Activated gamma-delta T cell (primary cell): ENCODE results near the gene ABHD10.

Experiments used
- DNase-seq: peaks from one replicate; lab custom pipeline; 2025; lab: John Stamatoyannopoulos, UW
- total RNA-seq, 2 donors: gene quantifications; one replicate each; lab custom pipeline; 2026; lab: John Stamatoyannopoulos, UW

The ABHD10 gene
- total RNA-seq, result 40.0 to 40.6 reads per million in 2 donors

DNA sequence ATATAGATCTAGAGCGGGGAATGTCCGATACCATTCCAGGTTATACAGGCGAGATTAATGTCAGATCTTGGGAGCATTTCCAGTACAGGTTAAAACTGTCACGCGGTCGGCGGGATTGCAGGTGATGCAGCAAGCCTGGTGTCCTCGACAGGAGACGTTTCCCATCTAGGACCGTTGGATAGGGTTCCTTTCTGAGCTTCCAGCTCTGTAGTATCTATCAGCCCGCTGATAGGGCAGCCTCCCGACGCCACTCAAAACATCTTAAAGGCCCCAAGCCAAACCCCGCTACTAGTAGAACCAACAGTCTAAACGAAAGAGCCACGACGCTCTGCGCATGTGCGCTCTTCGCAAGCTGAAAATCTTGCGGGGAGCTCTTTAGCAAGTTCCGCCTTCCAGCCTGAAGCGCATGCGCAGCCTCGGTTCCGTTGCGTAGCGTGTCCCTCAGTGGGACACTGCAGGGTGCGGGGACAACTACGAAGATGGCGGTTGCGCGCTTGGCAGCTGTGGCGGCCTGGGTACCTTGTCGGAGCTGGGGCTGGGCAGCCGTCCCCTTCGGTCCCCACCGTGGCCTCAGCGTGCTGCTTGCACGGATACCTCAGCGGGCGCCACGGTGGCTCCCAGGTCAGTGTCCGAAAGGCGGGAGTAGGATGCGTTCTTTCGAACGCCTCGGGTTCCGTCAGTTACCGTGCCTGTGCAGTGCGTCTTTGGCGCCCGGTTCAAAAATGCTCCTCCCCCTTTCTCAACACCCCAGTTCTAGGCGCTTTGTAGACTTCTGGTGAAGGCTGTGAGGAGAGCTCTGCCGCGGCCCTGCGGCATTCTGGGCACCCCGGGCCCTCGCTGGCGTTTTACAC, at the start of gene ABHD10:
TSS of gene ABHD10 (plus strand) at position 444 of the 851 bp plus-strand sequence. CDS start at position 480, 36 bp downstream.
- DNase-seq, result peak; percentile 88

DNA sequence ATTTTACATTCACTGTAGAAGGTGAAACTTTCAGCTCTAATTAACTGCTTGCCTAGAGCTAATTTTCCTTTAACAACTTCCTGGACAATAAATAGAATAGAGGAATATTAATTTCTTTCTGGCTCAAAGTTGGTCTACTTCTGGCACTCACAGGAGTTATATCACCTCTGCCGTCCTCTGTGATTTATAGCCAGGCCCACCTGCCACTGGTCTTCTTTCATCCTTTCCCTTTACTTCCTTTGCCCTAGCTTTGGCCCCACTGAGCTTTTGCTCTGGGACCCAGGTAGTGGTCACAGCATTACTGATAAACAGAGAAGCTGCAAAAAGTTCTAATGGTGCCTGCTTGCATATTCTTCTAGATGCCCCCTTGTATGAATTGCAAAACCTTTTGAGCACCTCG, 49.3 kb upstream of the ABHD10 start:
- DNase-seq, result no peak

DNA sequence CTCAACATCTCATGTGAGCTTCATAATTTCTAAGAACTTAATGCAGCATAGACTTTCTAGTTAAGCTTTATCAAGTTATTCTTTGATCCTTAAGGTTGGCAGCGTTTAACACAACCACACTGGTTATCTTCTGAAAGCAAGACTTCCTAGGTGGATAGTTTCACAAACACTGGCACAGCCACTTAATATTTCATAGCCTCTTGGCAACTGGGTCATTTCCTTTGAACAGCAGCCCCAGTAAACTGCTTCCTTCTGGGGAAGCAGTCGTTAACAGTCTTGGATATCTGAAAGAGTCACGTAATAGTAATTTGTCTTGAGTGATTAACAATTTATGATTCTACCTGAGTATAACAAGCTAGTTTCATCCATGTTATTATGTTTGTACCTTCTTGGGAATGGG, 45.9 kb upstream of the ABHD10 start:
- no peak for DNase-seq

DNA sequence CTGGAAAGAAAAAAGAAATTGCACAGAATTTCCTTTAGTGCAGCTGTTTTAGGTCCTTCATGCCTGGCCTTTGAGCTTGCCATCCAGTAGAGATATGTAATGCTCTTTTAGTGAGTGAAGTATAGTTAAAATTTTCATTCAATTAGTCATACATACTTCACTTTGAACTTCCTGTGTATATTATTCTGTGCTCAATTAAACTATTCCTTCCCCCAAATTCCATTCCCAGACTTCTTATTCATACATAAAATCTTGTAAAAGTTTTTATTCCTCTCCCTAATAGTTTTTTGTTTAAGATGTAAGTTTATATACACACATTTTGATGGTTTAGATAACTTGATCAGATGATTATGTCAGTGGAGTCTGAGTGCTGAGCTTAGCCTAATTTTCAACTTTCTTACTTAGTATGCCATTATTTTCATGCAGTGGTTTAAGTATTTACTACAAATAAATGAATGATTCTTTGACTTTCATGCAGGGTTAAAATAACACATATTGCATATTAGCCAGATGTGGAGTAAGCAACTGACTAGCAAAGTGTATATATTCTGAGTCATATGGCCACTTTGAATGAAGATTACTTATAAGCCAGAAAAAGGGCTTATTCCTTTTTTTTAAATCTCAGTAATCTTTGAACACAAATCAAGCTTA, 42.5 kb upstream of the ABHD10 start:
- no peak for DNase-seq

DNA sequence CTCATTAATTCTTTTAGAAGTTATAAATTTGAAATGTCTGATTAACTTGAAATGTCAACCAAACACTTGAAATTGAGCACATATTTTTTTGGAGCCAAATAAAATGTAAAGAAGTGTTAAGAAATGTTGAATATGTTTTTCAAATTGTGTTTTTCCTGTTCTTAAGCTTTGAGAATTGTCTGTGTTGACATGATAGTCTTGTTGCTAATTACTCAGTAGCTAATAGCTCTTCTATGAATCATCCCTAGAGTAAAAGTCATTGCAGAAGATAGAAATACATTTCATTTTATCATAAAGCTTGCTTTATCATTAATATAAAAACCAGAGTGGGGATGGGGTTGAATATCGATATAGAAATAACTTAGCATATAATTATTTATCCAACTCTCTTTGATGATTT, 41.9 kb upstream of the ABHD10 start:
- DNase-seq, result no peak

DNA sequence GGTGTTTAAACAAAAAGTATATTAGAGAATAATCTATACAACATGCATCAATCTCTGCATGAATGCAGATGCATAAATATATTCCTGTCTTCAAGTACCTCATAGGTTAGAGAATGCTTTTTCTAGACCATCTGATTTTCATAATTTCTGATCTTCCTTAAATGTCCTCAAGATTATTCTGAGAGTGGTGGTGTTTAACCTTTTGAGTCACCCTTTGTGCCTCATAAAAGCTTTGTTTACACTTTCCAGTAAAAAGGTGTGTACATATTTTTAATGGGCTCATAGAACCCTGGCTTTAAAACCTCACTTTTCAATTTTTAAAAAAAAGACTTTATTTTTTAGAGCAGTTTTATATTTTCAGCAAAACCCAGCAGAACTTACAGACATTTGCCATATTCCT, 41.0 kb upstream of the ABHD10 start:
- no peak for DNase-seq

- no peak for DNase-seq
Measured at GRCh38 chr3:111939873-111940272, 39.0 kb upstream of the ABHD10 start.

- DNase-seq, result no peak
Measured at GRCh38 chr3:111943533-111943932, 35.3 kb upstream of the ABHD10 start.

DNA sequence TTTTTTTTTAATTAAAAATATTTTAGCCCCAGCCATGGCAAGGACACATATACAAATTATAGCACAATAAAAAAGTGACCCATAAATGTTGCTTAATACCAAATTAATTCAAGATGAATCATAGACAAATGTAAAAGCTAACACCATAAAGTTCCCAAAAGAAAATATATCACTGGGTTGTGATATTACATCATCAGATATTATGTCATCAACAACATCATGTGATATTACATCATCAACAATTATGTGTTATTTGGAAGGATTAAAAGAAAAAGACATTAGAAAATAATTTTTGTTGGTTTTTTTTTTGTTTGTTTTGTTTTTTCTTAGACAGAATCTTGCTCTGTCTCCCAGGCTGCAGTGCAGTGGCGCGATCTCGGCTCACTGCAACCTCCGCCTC, 34.5 kb upstream of the ABHD10 start:
- no peak for DNase-seq

DNA sequence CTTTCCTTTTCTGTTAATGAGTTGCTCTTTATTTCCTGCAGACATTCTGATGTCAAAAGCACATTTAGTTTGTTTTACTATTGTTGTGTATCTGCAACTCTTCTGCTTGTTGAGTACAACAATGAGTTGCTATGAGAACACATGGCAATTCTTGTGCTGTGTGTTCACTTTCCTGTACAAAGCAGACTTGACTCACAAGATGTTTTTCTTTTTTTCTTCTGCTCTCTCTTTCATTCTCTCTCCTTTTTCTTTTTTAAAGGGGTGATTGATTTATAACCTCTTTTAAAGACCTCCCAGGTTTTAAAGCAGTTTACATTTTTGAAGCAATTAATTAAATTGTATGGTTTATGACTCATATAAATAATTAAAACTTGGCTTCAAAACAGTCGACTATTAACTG, 31.6 kb upstream of the ABHD10 start:
- no peak for DNase-seq

GRCh38 chr3:111948786-111949185, 30.0 kb upstream of the ABHD10 start:
- DNase-seq, result no peak

- DNase-seq, result no peak
Measured at GRCh38 chr3:111949712-111950111, 29.1 kb upstream of the ABHD10 start.

GRCh38 chr3:111951032-111951431, 27.8 kb upstream of the ABHD10 start:
- no peak for DNase-seq

- DNase-seq, result no peak
Measured at GRCh38 chr3:111952086-111952485, 26.7 kb upstream of the ABHD10 start.

GRCh38 chr3:111952866-111953450, 25.9 kb upstream of the ABHD10 start:
- no peak for DNase-seq

DNA sequence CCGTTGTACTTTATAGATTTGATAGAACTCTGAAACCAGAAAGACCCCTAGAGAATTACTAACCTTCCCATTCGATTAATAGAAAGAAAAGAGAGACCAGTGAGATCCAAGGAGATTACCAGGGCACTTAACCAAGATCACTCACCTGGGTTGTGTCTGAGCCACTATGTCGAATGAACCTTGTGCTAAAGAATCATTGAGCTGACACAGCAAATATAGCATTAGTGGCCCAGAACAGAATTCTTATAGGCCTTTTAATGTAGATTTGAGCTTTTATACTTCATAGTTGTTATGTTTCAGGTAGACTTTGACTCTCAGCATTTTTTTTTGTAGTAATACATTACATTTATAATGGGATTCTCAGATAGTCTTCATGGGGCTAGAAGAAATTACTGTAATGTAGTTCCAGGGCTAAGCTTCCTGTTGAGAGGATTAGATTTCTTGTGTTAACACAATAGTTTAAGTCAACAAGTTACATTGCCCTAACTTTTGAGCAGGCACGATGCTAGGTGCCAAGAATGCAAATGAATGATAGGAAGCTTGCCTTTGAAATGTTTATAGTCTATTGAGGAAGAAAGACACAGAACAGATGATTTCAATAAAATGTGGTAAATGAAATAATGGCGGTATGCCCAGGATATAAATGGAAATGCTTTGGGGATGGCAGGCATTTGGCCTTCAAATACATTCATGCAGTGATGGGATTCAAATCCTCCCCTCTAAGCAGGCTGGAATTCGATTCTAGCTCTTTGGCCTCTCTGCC, 24.4 kb upstream of the ABHD10 start:
- no peak for DNase-seq

- no peak for DNase-seq
Measured at GRCh38 chr3:111955876-111956275, 22.9 kb upstream of the ABHD10 start.

- no peak for DNase-seq
Measured at GRCh38 chr3:111956449-111956848, 22.4 kb upstream of the ABHD10 start.

DNA sequence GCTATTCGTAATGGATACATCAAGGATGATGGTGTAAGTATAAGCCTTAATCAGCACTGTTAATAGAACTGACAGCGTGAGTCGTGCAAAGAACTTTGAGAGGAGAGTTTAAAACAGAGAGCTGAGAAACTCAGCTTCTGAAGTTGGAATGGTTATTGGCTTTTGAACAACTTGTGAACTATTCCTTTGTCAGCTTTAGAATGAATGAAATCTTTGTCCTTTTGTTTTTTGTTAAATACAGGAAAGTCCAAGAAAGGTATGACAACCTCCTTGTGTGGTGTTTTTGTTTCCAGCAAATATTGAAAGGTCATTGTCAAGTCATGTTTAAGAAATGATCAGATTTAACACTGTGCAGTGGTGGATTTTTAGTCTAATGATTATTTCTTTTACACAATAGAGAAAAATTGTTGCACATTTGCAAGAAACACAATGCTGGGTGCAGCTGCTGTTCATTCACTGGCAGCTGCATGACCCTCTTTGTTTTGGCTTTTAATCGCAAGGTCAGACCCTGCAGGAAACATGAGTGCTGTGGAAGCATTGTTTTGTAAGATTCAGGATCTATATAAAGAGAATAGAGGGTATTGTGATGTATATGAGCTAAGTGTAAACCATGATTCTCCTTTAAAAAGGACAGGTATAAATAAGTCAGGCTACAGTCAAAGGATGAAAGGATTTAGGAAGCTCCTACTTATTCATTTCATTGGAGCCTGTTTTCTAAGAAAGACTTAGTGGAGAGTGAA, 21.7 kb upstream of the ABHD10 start:
- DNase-seq, result no peak

DNA sequence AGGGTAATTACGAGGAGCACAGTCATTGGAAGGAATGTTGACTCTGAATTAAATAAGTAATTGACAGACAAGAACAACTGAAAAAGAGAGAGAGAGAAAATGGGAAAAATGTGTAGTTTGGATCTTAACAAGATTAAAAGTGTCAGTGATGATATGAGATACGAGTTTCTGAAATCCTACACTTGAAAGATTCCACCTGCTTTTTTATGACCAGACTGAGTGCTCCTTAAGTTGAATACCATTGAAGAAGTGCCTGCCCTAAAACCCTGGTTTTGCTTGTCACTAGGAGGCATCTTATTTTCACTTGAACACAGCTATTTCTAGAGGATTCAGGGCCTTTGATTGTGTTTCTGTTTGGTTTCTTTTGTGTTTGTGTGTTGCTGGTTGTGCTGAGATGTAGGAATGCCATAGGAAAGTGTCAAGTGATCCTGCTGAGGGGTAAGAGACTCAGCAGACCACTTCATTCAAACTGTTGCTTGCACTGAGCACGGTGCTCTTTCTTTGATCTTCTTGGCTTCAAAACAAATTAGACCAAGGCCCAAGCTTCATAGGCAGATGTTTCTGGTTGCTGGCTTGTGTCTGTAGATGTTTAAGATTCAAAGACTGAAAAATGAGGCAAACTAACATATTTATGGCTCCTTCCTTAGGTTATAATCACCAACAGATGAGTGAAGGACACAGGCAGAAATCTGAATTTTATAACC, 17.2 kb upstream of the ABHD10 start:
- no peak for DNase-seq

DNA sequence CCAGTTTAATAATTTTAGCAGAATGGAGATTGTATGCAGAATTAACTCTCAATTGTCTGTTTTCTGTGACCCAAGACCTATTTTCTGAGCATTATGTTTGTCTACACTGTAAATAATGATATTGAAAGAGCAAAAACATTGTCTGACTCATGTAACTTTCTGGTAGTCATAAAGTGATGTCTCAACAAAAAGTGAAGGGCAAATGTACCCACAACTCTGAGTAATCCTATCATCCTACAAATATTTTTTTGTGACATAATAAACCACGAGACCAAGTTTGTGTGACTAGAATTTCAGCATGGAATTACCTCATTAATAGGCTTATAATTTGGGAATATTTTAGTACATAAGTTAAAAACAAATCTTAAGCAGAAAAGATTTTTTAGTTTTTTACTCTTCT, 15.4 kb upstream of the ABHD10 start:
- no peak for DNase-seq
